ENCODE results near the gene RPS26. TPM values are rescaled to one million over a fixed set of nuclear protein-coding genes. Genes with fewer than 3 reads are reported as not detected.
A peak's percentile ranks its signal among the peaks of the same experiment; 100 is the strongest.

The RPS26 gene
- total RNA-seq, 4 donors from 2014 or later = 283 to 2,670 (median 937) TPM

GRCh38 chr12:56084958-56085543 lies 43.3 kb downstream of the RPS26 start:
- H3K4me1 ChIP-seq = peaks cover 3 to 56% (median 35%) of the 10 kb centered on the region in 4 donors
- peak; percentile 41 for DNase-seq
- no peaks in the 10 kb centered on the region for H3K9me3 ChIP-seq
- peaks cover 0 to 8% (median 0%) of the 10 kb centered on the region in 4 donors for H3K36me3 ChIP-seq
- H3K4me3 ChIP-seq = no peak overlapping the region
- no peaks in the 10 kb centered on the region for H3K27me3 ChIP-seq
- WGBS, 2 donors (ENCODE audit: low coverage in 1 of 2) = 50 to 87% methylated on average over 1 to 15 of the region's 15 CpGs
- peak overlapping the region; percentile 32 to 94 (median 62) for H3K27ac ChIP-seq
- in situ Hi-C loops (cut with MboI; ENCODE audit: low pct_ligation_motif_present in 1 of 4, low pct_unique_long_range_greater_than_20kb in 1 of 4, low sequenced_read_pairs in 3 of 4) (no loop called here), intact Hi-C loops (cut with DNase I; ENCODE audit: low total_unique reads) (no loop called here)
- TF ChIP-seq POLR2AphosphoS5 (IDR thresholded peaks at IDR 0.05) (no peak), CTCF (IDR thresholded peaks at IDR 0.05) (peak in 3 of 5 experiments; percentile 12 to 29 (median 18))

- WGBS, 2 donors (ENCODE audit: low coverage in 1 of 2) = 79% methylated on average over 3 of the region's 3 CpGs; no CpG with 5 or more reads in 1 of the 2 donors
- H3K4me1 ChIP-seq = peaks cover 3 to 53% (median 31%) of the 10 kb centered on the region in 4 donors
- in situ Hi-C loops (cut with MboI; ENCODE audit: low pct_ligation_motif_present in 1 of 4, low pct_unique_long_range_greater_than_20kb in 1 of 4, low sequenced_read_pairs in 3 of 4) = no loop called here
Observed at GRCh38 chr12:56086096-56086495, 44.4 kb downstream of the RPS26 start.

GRCh38 chr12:56086608-56087007 lies 44.9 kb downstream of the RPS26 start:
- no peak overlapping the region for H3K4me3 ChIP-seq
- peaks cover 3 to 53% (median 31%) of the 10 kb centered on the region in 4 donors for H3K4me1 ChIP-seq
- H3K27ac ChIP-seq = peak overlapping the region; percentile 65 to 94 (median 72)
- DNase-seq = no peak
- intact Hi-C loops (cut with DNase I; ENCODE audit: low total_unique reads) = no loop called here
- H3K9me3 ChIP-seq = no peaks in the 10 kb centered on the region
- 80 to 82% methylated on average over 3 to 6 of the region's 6 CpGs for WGBS, 2 donors (ENCODE audit: low coverage in 1 of 2)
- peaks cover 0 to 8% (median 0%) of the 10 kb centered on the region in 4 donors for H3K36me3 ChIP-seq
- in situ Hi-C loops (cut with MboI; ENCODE audit: low pct_ligation_motif_present in 1 of 4, low pct_unique_long_range_greater_than_20kb in 1 of 4, low sequenced_read_pairs in 3 of 4) = no loop called here
- no peaks in the 10 kb centered on the region for H3K27me3 ChIP-seq
- TF ChIP-seq CTCF (IDR thresholded peaks at IDR 0.05) (no peak), EP300 (IDR thresholded peaks at IDR 0.05; ENCODE audit: low read depth) (no peak), POLR2AphosphoS5 (IDR thresholded peaks at IDR 0.05) (no peak), POLR2A (IDR thresholded peaks at IDR 0.05) (no peak)

More at GRCh38 chr12:56086096-56086495, 44.4 kb downstream of the RPS26 start:
- Histone ChIP-seq H3K27me3 (no peaks in the 10 kb centered on the region), H3K9me3 (no peaks in the 10 kb centered on the region), H3K4me3 (no peak overlapping the region), H3K27ac (peak overlapping the region; percentile 65 to 94 (median 72)), H3K36me3 (peaks cover 0 to 8% (median 0%) of the 10 kb centered on the region in 4 donors)
- intact Hi-C loops (cut with DNase I; ENCODE audit: low total_unique reads) = no loop called here
- peak; percentile 57 for DNase-seq
- TF ChIP-seq CTCF (IDR thresholded peaks at IDR 0.05) = no peak
- peak; percentile 13 for TF ChIP-seq EP300 (IDR thresholded peaks at IDR 0.05; ENCODE audit: low read depth)
- TF ChIP-seq POLR2A (IDR thresholded peaks at IDR 0.05) = no peak
- peak in 1 of 3 donors; percentile 8 for TF ChIP-seq POLR2AphosphoS5 (IDR thresholded peaks at IDR 0.05)

- peak overlapping the region; percentile 65 to 94 (median 72) for H3K27ac ChIP-seq
- H3K36me3 ChIP-seq = peaks cover 0 to 8% (median 0%) of the 10 kb centered on the region in 4 donors
- H3K27me3 ChIP-seq = no peaks in the 10 kb centered on the region
- DNase-seq = peak; percentile 91
- WGBS, 2 donors (ENCODE audit: low coverage in 1 of 2) = 49% methylated on average over 6 of the region's 6 CpGs; no CpG with 5 or more reads in 1 of the 2 donors
- no peaks in the 10 kb centered on the region for H3K9me3 ChIP-seq
- in situ Hi-C loops (cut with MboI; ENCODE audit: low pct_ligation_motif_present in 1 of 4, low pct_unique_long_range_greater_than_20kb in 1 of 4, low sequenced_read_pairs in 3 of 4) = no loop called here
- intact Hi-C loops (cut with DNase I; ENCODE audit: low total_unique reads) = no loop called here
- TF ChIP-seq POLR2A (IDR thresholded peaks at IDR 0.05) (peak; percentile 8), CTCF (IDR thresholded peaks at IDR 0.05) (no peak), POLR2AphosphoS5 (IDR thresholded peaks at IDR 0.05) (peak in 2 of 3 donors; percentile 26 to 62), EP300 (IDR thresholded peaks at IDR 0.05; ENCODE audit: low read depth) (no peak)
- peaks cover 3 to 52% (median 31%) of the 10 kb centered on the region in 4 donors for H3K4me1 ChIP-seq
- H3K4me3 ChIP-seq = no peak overlapping the region
Observed at GRCh38 chr12:56087220-56087619, 45.5 kb downstream of the RPS26 start.

Other genes starting within 250 kb of the RPS26 start
- gene SARNP, start 224.2 kb upstream of the RPS26 start, total RNA-seq = 10 to 100 TPM; 38.0 to 50.7 (median 45.0) TPM
- 10 to 100 TPM in 2 of 4 donors, 1 to 10 TPM in 2; 3.7 to 40.3 (median 21.7) TPM for gene ORMDL2, start 223.9 kb upstream of the RPS26 start, total RNA-seq
- 10 to 100 TPM; 10.3 to 35.4 (median 24.1) TPM for gene DNAJC14, start 212.3 kb upstream of the RPS26 start, total RNA-seq
- gene MMP19, start 199.0 kb upstream of the RPS26 start, total RNA-seq = 10 to 100 TPM in 2 of 4 donors, 1 to 10 TPM in 2; 5.2 to 29.2 (median 14.8) TPM
- gene PYM1, start 114.0 kb upstream of the RPS26 start, total RNA-seq = 10 to 100 TPM; 35.2 to 56.4 (median 47.8) TPM
- gene DGKA, start 110.8 kb upstream of the RPS26 start, total RNA-seq = 100 to 1,000 TPM; 101 to 268 (median 138) TPM
- gene PMEL, start 75.9 kb upstream of the RPS26 start, total RNA-seq = 1 to 10 TPM in 3 of 4 donors, not detected in 1; 2.4 to 7.0 (median 4.9) TPM
- 10 to 100 TPM in 3 of 4 donors, 1 to 10 TPM in 1; 6.7 to 22.3 (median 11.1) TPM for gene CDK2, start 75.1 kb upstream of the RPS26 start, total RNA-seq
- gene RAB5B, start 67.8 kb upstream of the RPS26 start, total RNA-seq = 10 to 100 TPM; 66.3 to 97.5 (median 88.4) TPM
- 10 to 100 TPM; 30.1 to 45.3 (median 33.9) TPM for gene SUOX, start 44.6 kb upstream of the RPS26 start, total RNA-seq
- gene IKZF4, start 20.9 kb upstream of the RPS26 start, total RNA-seq = 1 to 10 TPM; 1.9 to 6.2 (median 3.9) TPM
- 100 to 1,000 TPM; 270 to 634 (median 340) TPM for gene ERBB3, start 38.2 kb downstream of the RPS26 start, total RNA-seq
- 10 to 100 TPM; 22.1 to 63.0 (median 44.8) TPM for gene PA2G4, start 62.6 kb downstream of the RPS26 start, total RNA-seq
- gene RPL41, start 74.7 kb downstream of the RPS26 start, total RNA-seq = 1,000 to 10,000 TPM in 2 of 4 donors, 100 to 1,000 TPM in 2; 841 to 2,950 (median 1,684) TPM
- 10 to 100 TPM in 1 of 4 donors, 1 to 10 TPM in 3; 3.7 to 10.1 (median 4.5) TPM for gene ZC3H10, start 76.3 kb downstream of the RPS26 start, total RNA-seq
- 100 to 1,000 TPM in 2 of 4 donors, 10 to 100 TPM in 2; 94.2 to 133 (median 97.9) TPM for gene ESYT1, start 86.3 kb downstream of the RPS26 start, total RNA-seq
- gene MYL6B, start 110.7 kb downstream of the RPS26 start, total RNA-seq = 10 to 100 TPM in 3 of 4 donors, not detected in 1; 26.4 to 30.0 (median 26.7) TPM
- 1,000 to 10,000 TPM; 1,233 to 3,440 (median 2,458) TPM for gene MYL6, start 116.4 kb downstream of the RPS26 start, total RNA-seq
- gene SMARCC2, start 147.6 kb downstream of the RPS26 start, total RNA-seq = 100 to 1,000 TPM in 3 of 4 donors, 10 to 100 TPM in 1; 63.8 to 231 (median 135) TPM
- 10 to 100 TPM; 39.0 to 51.3 (median 42.7) TPM for gene RNF41, start 180.0 kb downstream of the RPS26 start, total RNA-seq
- 10 to 100 TPM in 3 of 4 donors, 1 to 10 TPM in 1; 4.9 to 26.8 (median 15.5) TPM for gene NABP2, start 182.4 kb downstream of the RPS26 start, total RNA-seq
- gene SLC39A5, start 188.1 kb downstream of the RPS26 start, total RNA-seq = 100 to 1,000 TPM; 225 to 325 (median 283) TPM
- 100 to 1,000 TPM in 1 of 4 donors, 10 to 100 TPM in 3; 28.4 to 120 (median 40.0) TPM for gene ANKRD52, start 216.5 kb downstream of the RPS26 start, total RNA-seq
- gene COQ10A, start 225.0 kb downstream of the RPS26 start, total RNA-seq = 10 to 100 TPM in 3 of 4 donors, 1 to 10 TPM in 1; 6.7 to 51.5 (median 27.9) TPM